Endothelial cell of umbilical vein (primary cell): Measurements from ENCODE around the gene RSPRY1. TPM values are rescaled to one million over a fixed set of nuclear protein-coding genes. Genes with fewer than 3 reads are reported as not detected.

Experiments
- BruUV-seq: library from RNA; stranded (reverse); fragments of 400-500 nt; replicated peaks from 2 replicates; lab custom pipeline; 2021; lab: Mats Ljungman, UMichigan
- CTCF ChIA-PET: fragments of 300-600, 350-600 bp; sonication (Branson Sonifier 250); formaldehyde crosslinking; loops from one replicate; lab custom pipeline; 2021; ENCODE audit warnings: antibody characterized with exemption, inconsistent platforms; lab: Charles Lee
- POLR2A ChIA-PET: fragments of 300-600, 350-600 bp; sonication (Branson Sonifier 250); formaldehyde crosslinking; loops from one replicate; lab custom pipeline; 2021; ENCODE audit warnings: antibody characterized with exemption, inconsistent platforms; lab: Charles Lee
- DNase-seq: peaks from one replicate; pipeline ENCODE4 v3.0.0-alpha.2; 2011; ENCODE audit warnings: low read depth, low spot score
- FAIRE-seq: peaks from 2 replicates; lab custom pipeline; 2011; peaks lifted over from hg19 to GRCh38; lab: Jason Lieb, UNC
- H2AFZ ChIP-seq: 2 replicates; pipeline ENCODE4 v1.6.0; 2012; ENCODE audit warnings: low read depth, low read length, control low read depth, inconsistent platforms
- H3K27ac ChIP-seq: 2 replicates; pipeline ENCODE4 v1.5.1; 2011; ENCODE audit warnings: low read depth, mild to moderate bottlenecking, control low read depth, low read length, moderate library complexity; ENCODE audit not compliant: insufficient read depth
- H3K27me3 ChIP-seq, 2 experiments: 2 replicates each; pipeline versions ENCODE4 v1.6.0 to v1.6.1; 2011; ENCODE audit warnings: low read length in 2 of 2, mixed read lengths in 1 of 2; ENCODE audit not compliant: control insufficient read depth in 2 of 2, insufficient read depth in 2 of 2
- H3K36me3 ChIP-seq, 2 experiments: 2 replicates in 1 of 2; 3 replicates in 1 of 2; pipeline ENCODE4 v1.5.1; 2011; ENCODE audit warnings: low read length in 2 of 2, mild to moderate bottlenecking in 1 of 2, moderate library complexity in 1 of 2; ENCODE audit not compliant: control insufficient read depth in 2 of 2, insufficient read depth in 2 of 2; ENCODE audit errors: extremely low read depth in 1 of 2
- H3K4me1 ChIP-seq: 3 replicates; pipeline ENCODE4 v1.5.1; 2011; ENCODE audit warnings: mild to moderate bottlenecking, low read length; ENCODE audit not compliant: control insufficient read depth, insufficient read depth; ENCODE audit errors: extremely low read depth
- H3K4me2 ChIP-seq: 2 replicates; pipeline ENCODE4 v1.6.1; 2011; ENCODE audit warnings: low read length, control low read depth, mixed read lengths; ENCODE audit not compliant: insufficient read depth
- H3K4me3 ChIP-seq, 3 experiments: fragments of 200-600 bp in 1 of 3; sonication (generic), shearing (Covaris generic) in 1 of 3; replicated peaks in 1 of 3; 2 replicates each; pipeline ENCODE4 v1.5.1; 2011 to 2016; ENCODE audit warnings: control low read depth in 3 of 3, low read length in 3 of 3, mild to moderate bottlenecking in 2 of 3, inconsistent platforms in 1 of 3, low read depth in 1 of 3, moderate library complexity in 1 of 3; ENCODE audit not compliant: insufficient read depth in 1 of 3
- H3K79me2 ChIP-seq: 2 replicates; pipeline ENCODE4 v1.6.0; 2012; ENCODE audit warnings: low read length, inconsistent platforms; ENCODE audit not compliant: control insufficient read depth, insufficient read depth
- H3K9ac ChIP-seq: replicated peaks from 2 replicates; pipeline ENCODE3; 2011; ENCODE audit warnings: low read length, control low read depth; ENCODE audit not compliant: insufficient read depth; ENCODE audit errors: extremely low read depth
- H3K9me1 ChIP-seq: replicated peaks from 3 replicates; pipeline ENCODE4 v1.6.0; 2011; ENCODE audit warnings: mild to moderate bottlenecking, low read length; ENCODE audit not compliant: control insufficient read depth, insufficient read depth; ENCODE audit errors: extremely low read depth
- H3K9me3 ChIP-seq: replicated peaks from 2 replicates; pipeline ENCODE4 v1.5.1; 2012; ENCODE audit warnings: low read length, inconsistent platforms; ENCODE audit not compliant: control insufficient read depth, insufficient read depth
- H4K20me1 ChIP-seq: replicated peaks from 2 replicates; pipeline ENCODE3; 2011; ENCODE audit warnings: mild to moderate bottlenecking, low read length; ENCODE audit not compliant: control insufficient read depth, insufficient read depth; ENCODE audit errors: extremely low read depth
- EZH2 ChIP-seq: IDR thresholded peaks from 2 replicates; pipeline ENCODE4 v1.6.1; 2012; ENCODE audit warnings: borderline replicate concordance, low read depth, mild to moderate bottlenecking, moderate library complexity, low read length, inconsistent platforms; ENCODE audit not compliant: severe bottlenecking
- FOS ChIP-seq: IDR thresholded peaks from 2 replicates; pipeline ENCODE4 v1.6.1; 2011; ENCODE audit warnings: mild to moderate bottlenecking, low read length, moderate library complexity, borderline replicate concordance; ENCODE audit not compliant: insufficient read depth
- GATA2 ChIP-seq: IDR thresholded peaks from 2 replicates; pipeline ENCODE4 v1.7.0; 2011; ENCODE audit warnings: low read depth, mild to moderate bottlenecking, moderate library complexity, mixed read lengths, low read length; ENCODE audit not compliant: insufficient read length, insufficient read depth
- JUN ChIP-seq: IDR thresholded peaks from 2 replicates; pipeline ENCODE4 v1.6.1; 2011; ENCODE audit warnings: borderline replicate concordance, low read depth; ENCODE audit not compliant: insufficient read length, insufficient read depth
- MAX ChIP-seq: IDR thresholded peaks from 2 replicates; pipeline ENCODE4 v1.6.1; 2011; ENCODE audit not compliant: insufficient read depth, insufficient read length
- MYC ChIP-seq: IDR thresholded peaks from one replicate; pipeline ENCODE4 v1.6.1; 2011; ENCODE audit warnings: mild to moderate bottlenecking, low read depth, low read length
- POLR2A ChIP-seq: IDR thresholded peaks from 2 replicates; pipeline ENCODE4 v1.6.1; 2012; ENCODE audit warnings: low read depth, mild to moderate bottlenecking, control low read depth, low read length
- POLR2AphosphoS5 ChIP-seq: IDR thresholded peaks from 2 replicates; pipeline ENCODE4 v1.6.1; 2012; ENCODE audit warnings: low read depth, mild to moderate bottlenecking, control low read depth, low read length, moderate library complexity; ENCODE audit not compliant: insufficient read depth
- dilution Hi-C: fragments of 300-500 bp; cut with MboI; formaldehyde crosslinking; loops from one replicate; pipeline ENCODE4 v1.15.0; 2019; ENCODE audit warnings: low sequenced_read_pairs; ENCODE audit not compliant: extremely low pct_ligation_motif_present
- intact Hi-C: fragments of 100-400 bp; cut with micrococcal nuclease; formaldehyde crosslinking; loops from one replicate; pipeline ENCODE4 v1.10.0; 2022
- polyA plus RNA-seq, 4 experiments: library from polyadenylated mRNA; depleted of rRNA in 3 of 4; stranded (reverse) in 3 of 4; unstranded in 1 of 4; fragments of >200 nt; gene quantifications; 2 replicates each; pipeline versions ENCODE4 v1.2.1 to v1.2.3, GENCODE V29; 2011 to 2012; ENCODE audit warnings: missing spikeins in 1 of 4
- total RNA-seq: library from RNA; stranded (reverse); gene quantifications from 2 replicates; pipeline ENCODE4 v1.2.3, GENCODE V29; 2021
- TF ChIP-seq, protein P1 (sequence below), 2 donors: IDR thresholded peaks; 1 replicate in 1 of 2; 2 replicates in 1 of 2; pipeline ENCODE4 v1.5.1; 2011; ENCODE audit warnings: low read length in 2 of 2, mild to moderate bottlenecking in 2 of 2, moderate library complexity in 2 of 2, control low read depth in 1 of 2, inconsistent platforms in 1 of 2, low read depth in 1 of 2; ENCODE audit not compliant: insufficient read depth in 1 of 2; ENCODE audit errors: extremely low read depth in 1 of 2

The RSPRY1 gene
- total and polyA plus RNA-seq, 2 donors (not counting 3 experiments of a cell fraction or from before 2014, with no cell fraction given): 28.5 to 55.1 TPM

GRCh38 chr16:57271063-57271345 lies 84.9 kb downstream of the RSPRY1 start:
- H3K4me1 ChIP-seq: peaks cover 11% of the 10 kb centered on the region
- H3K27ac ChIP-seq: no peak overlapping the region
- no TSS peak for BruUV-seq
- no peak overlapping the region for H3K4me2 ChIP-seq
- no peaks in the 10 kb centered on the region for H3K9me1 ChIP-seq
- TF ChIP-seq MAX (no peak), FOS (no peak), MYC (no peak), EZH2 (no peak), JUN (no peak), GATA2 (no peak), POLR2A (no peak), POLR2AphosphoS5 (no peak)
- TF ChIP-seq, protein P1, sequence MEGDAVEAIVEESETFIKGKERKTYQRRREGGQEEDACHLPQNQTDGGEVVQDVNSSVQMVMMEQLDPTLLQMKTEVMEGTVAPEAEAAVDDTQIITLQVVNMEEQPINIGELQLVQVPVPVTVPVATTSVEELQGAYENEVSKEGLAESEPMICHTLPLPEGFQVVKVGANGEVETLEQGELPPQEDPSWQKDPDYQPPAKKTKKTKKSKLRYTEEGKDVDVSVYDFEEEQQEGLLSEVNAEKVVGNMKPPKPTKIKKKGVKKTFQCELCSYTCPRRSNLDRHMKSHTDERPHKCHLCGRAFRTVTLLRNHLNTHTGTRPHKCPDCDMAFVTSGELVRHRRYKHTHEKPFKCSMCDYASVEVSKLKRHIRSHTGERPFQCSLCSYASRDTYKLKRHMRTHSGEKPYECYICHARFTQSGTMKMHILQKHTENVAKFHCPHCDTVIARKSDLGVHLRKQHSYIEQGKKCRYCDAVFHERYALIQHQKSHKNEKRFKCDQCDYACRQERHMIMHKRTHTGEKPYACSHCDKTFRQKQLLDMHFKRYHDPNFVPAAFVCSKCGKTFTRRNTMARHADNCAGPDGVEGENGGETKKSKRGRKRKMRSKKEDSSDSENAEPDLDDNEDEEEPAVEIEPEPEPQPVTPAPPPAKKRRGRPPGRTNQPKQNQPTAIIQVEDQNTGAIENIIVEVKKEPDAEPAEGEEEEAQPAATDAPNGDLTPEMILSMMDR (IDR thresholded peaks at IDR 0.05; ENCODE audit: extremely low read depth in 1 of 2, insufficient read depth in 1 of 2, low read depth in 1 of 2, low read length in 2 of 2): no peak
- H3K9me3 ChIP-seq: no peaks in the 10 kb centered on the region
- no peak overlapping the region for H3K9ac ChIP-seq
- no peak overlapping the region for H3K4me3 ChIP-seq
- intact Hi-C loops: no loop called here
- ChIA-PET CTCF (interaction anchor here (1.3 kb wide), 1 partner anchor 11 kb away, joined by 3 read pairs; no protein-coding TSS in a partner anchor), POLR2A (no interaction called here)
- H2AFZ ChIP-seq: no peak overlapping the region
- DNase-seq (no peak), FAIRE-seq (no peak)
- H4K20me1 ChIP-seq: no peaks in the 10 kb centered on the region
- dilution Hi-C loops: no loop called here
- no peaks in the 10 kb centered on the region for H3K36me3 ChIP-seq
- no peaks in the 10 kb centered on the region for H3K27me3 ChIP-seq
- no peaks in the 10 kb centered on the region for H3K79me2 ChIP-seq
